Ectodermal cell (in vitro differentiated cells): ENCODE measurements around the gene USF2.

Experiments
- H3K27ac ChIP-seq: 2 replicates; pipeline ENCODE4 v1.7.0; 2013; ENCODE audit warnings: mild to moderate bottlenecking, low read depth, low read length; ENCODE audit not compliant: insufficient read depth, poor library complexity, severe bottlenecking
- H3K27me3 ChIP-seq: 2 replicates; pipeline ENCODE4 v1.7.0; 2013; ENCODE audit warnings: mild to moderate bottlenecking, low read length; ENCODE audit not compliant: insufficient read depth, control insufficient read depth, poor library complexity, severe bottlenecking
- H3K36me3 ChIP-seq: one replicate; pipeline ENCODE4 v1.7.0; 2013; ENCODE audit warnings: low read length; ENCODE audit not compliant: control insufficient read depth, insufficient read depth
- H3K4me1 ChIP-seq: one replicate; pipeline ENCODE4 v1.7.0; 2013; ENCODE audit warnings: low read length; ENCODE audit not compliant: control insufficient read depth, insufficient read depth
- H3K4me3 ChIP-seq: 2 replicates; pipeline ENCODE4 v1.7.0; 2013; ENCODE audit warnings: low read depth, low read length, control low read depth; ENCODE audit not compliant: insufficient read depth
- H3K9me3 ChIP-seq: 2 replicates; pipeline ENCODE4 v1.7.0; 2013; ENCODE audit warnings: mild to moderate bottlenecking, low read length, moderate library complexity; ENCODE audit not compliant: control insufficient read depth
- WGBS, 2 experiments: methylation state at CpG; one replicate each; pipeline ENCODE4 v1.1.7; 2013; ENCODE audit warnings: missing lambda C conversion rate in 2 of 2; 5-methylcytosine and 5-hydroxymethylcytosine counted together

Gene USF2

GRCh38 chr19:35294328-35294727 lies 25.6 kb downstream of the USF2 start:
- Histone ChIP-seq H3K9me3 (no peaks in the 10 kb centered on the region), H3K36me3 (no peaks in the 10 kb centered on the region), H3K27ac (no peak overlapping the region), H3K27me3 (no peaks in the 10 kb centered on the region), H3K4me1 (peaks cover 19% of the 10 kb centered on the region), H3K4me3 (no peak overlapping the region)
- 89 to 90% methylated on average over 3 of the region's 3 CpGs for whole genome bisulfite sequencing, 2 experiments

GRCh38 chr19:35294859-35295791 lies 26.4 kb downstream of the USF2 start:
- 80 to 82% methylated on average over 24 to 25 of the region's 25 CpGs for WGBS, 2 experiments
- peaks cover 19% of the 10 kb centered on the region for H3K4me1 ChIP-seq
- no peak overlapping the region for H3K4me3 ChIP-seq
- no peaks in the 10 kb centered on the region for H3K36me3 ChIP-seq
- H3K27ac ChIP-seq, result no peak overlapping the region
- H3K27me3 ChIP-seq, result no peaks in the 10 kb centered on the region
- no peaks in the 10 kb centered on the region for H3K9me3 ChIP-seq

- no peaks in the 10 kb centered on the region for H3K9me3 ChIP-seq
- H3K27ac ChIP-seq, result no peak overlapping the region
- H3K4me1 ChIP-seq, result peaks cover 12% of the 10 kb centered on the region
- H3K36me3 ChIP-seq, result no peaks in the 10 kb centered on the region
- H3K27me3 ChIP-seq, result no peaks in the 10 kb centered on the region
- no peak overlapping the region for H3K4me3 ChIP-seq
- 74% methylated on average over 24 of the region's 24 CpGs for WGBS, 2 experiments
Observed at GRCh38 chr19:35295792-35296462, 27.2 kb downstream of the USF2 start.

- no peaks in the 10 kb centered on the region for H3K9me3 ChIP-seq
- H3K36me3 ChIP-seq, result no peaks in the 10 kb centered on the region
- 82 to 84% methylated on average over 7 of the region's 7 CpGs for whole genome bisulfite sequencing, 2 experiments
- H3K4me3 ChIP-seq, result no peak overlapping the region
- no peaks in the 10 kb centered on the region for H3K27me3 ChIP-seq
- no peak overlapping the region for H3K27ac ChIP-seq
- peaks cover 9% of the 10 kb centered on the region for H3K4me1 ChIP-seq
Observed at GRCh38 chr19:35296644-35297514, 28.1 kb downstream of the USF2 start.

GRCh38 chr19:35297515-35297848 lies 28.7 kb downstream of the USF2 start:
- Histone ChIP-seq H3K36me3 (no peaks in the 10 kb centered on the region), H3K4me3 (no peak overlapping the region), H3K27me3 (no peaks in the 10 kb centered on the region), H3K4me1 (peaks cover 9% of the 10 kb centered on the region), H3K27ac (no peak overlapping the region), H3K9me3 (no peaks in the 10 kb centered on the region)
- 85 to 86% methylated on average over 3 of the region's 3 CpGs for WGBS, 2 experiments

GRCh38 chr19:35297922-35298321 lies 29.2 kb downstream of the USF2 start:
- Histone ChIP-seq H3K27ac (no peak overlapping the region), H3K27me3 (no peaks in the 10 kb centered on the region)

GRCh38 chr19:35298561-35298972 lies 29.8 kb downstream of the USF2 start:
- Histone ChIP-seq H3K9me3 (no peaks in the 10 kb centered on the region), H3K4me3 (no peak overlapping the region), H3K27ac (no peak overlapping the region), H3K4me1 (peaks cover 6% of the 10 kb centered on the region), H3K27me3 (no peaks in the 10 kb centered on the region), H3K36me3 (no peaks in the 10 kb centered on the region)
- 89 to 92% methylated on average over 5 of the region's 5 CpGs for WGBS, 2 experiments

More at GRCh38 chr19:35297922-35298321, 29.2 kb downstream of the USF2 start:
- whole genome bisulfite sequencing, 2 experiments, result 85 to 90% methylated on average over 2 of the region's 2 CpGs
- Histone ChIP-seq H3K9me3 (no peaks in the 10 kb centered on the region), H3K4me3 (no peak overlapping the region), H3K4me1 (peaks cover 9% of the 10 kb centered on the region), H3K36me3 (no peaks in the 10 kb centered on the region)

GRCh38 chr19:35299523-35300338 lies 31.0 kb downstream of the USF2 start:
- 86 to 90% methylated on average over 44 to 55 of the region's 55 CpGs for WGBS, 2 experiments
- no peak overlapping the region for H3K4me3 ChIP-seq

GRCh38 chr19:35300339-35300649 lies 31.5 kb downstream of the USF2 start:
- Histone ChIP-seq H3K4me1 (no peaks in the 10 kb centered on the region), H3K36me3 (no peaks in the 10 kb centered on the region), H3K27ac (no peak overlapping the region), H3K27me3 (no peaks in the 10 kb centered on the region), H3K9me3 (no peaks in the 10 kb centered on the region), H3K4me3 (no peak overlapping the region)
- WGBS, 2 experiments, result 94 to 96% methylated on average over 10 of the region's 10 CpGs

More at GRCh38 chr19:35299523-35300338, 31.0 kb downstream of the USF2 start:
- Histone ChIP-seq H3K27me3 (no peaks in the 10 kb centered on the region), H3K36me3 (no peaks in the 10 kb centered on the region), H3K4me1 (no peaks in the 10 kb centered on the region), H3K27ac (no peak overlapping the region), H3K9me3 (no peaks in the 10 kb centered on the region)
